AG09319 (cell line): Measurements from ENCODE around the gene RAPGEF2.

Experiments
- DNase-seq: peaks from one replicate; pipeline ENCODE4 v3.0.0-alpha.2; 2010; ENCODE audit warnings: low read depth; ENCODE audit errors: extremely low read depth
- CTCF ChIP-seq: IDR thresholded peaks from 2 replicates; pipeline ENCODE4 v1.5.1; 2011; ENCODE audit warnings: low read depth, mild to moderate bottlenecking, inconsistent platforms, low read length, moderate library complexity

Gene RAPGEF2

GRCh38 chr4:159142681-159143384 lies 40.0 kb downstream of the RAPGEF2 start:
- no peak for TF ChIP-seq CTCF
- DNase-seq = no peak

- no peak for DNase-seq
- TF ChIP-seq CTCF = no peak
These were observed 40.8 kb downstream of the RAPGEF2 start for GRCh38 chr4:159143687-159144086.

- no peak for DNase-seq
- TF ChIP-seq CTCF = no peak
These were observed 41.3 kb downstream of the RAPGEF2 start for GRCh38 chr4:159144112-159144694.

GRCh38 chr4:159145318-159145991 lies 42.6 kb downstream of the RAPGEF2 start:
- TF ChIP-seq CTCF = no peak
- no peak for DNase-seq

- DNase-seq = no peak
- no peak for TF ChIP-seq CTCF
These were observed 43.1 kb downstream of the RAPGEF2 start for GRCh38 chr4:159145992-159146330.

- no peak for TF ChIP-seq CTCF
- DNase-seq = no peak
These were observed 43.6 kb downstream of the RAPGEF2 start for GRCh38 chr4:159146488-159146887.

- no peak for TF ChIP-seq CTCF
- DNase-seq = no peak
These were observed 45.6 kb downstream of the RAPGEF2 start for GRCh38 chr4:159148441-159148840.
